ENCODE results near the gene GPR17.

DNA sequence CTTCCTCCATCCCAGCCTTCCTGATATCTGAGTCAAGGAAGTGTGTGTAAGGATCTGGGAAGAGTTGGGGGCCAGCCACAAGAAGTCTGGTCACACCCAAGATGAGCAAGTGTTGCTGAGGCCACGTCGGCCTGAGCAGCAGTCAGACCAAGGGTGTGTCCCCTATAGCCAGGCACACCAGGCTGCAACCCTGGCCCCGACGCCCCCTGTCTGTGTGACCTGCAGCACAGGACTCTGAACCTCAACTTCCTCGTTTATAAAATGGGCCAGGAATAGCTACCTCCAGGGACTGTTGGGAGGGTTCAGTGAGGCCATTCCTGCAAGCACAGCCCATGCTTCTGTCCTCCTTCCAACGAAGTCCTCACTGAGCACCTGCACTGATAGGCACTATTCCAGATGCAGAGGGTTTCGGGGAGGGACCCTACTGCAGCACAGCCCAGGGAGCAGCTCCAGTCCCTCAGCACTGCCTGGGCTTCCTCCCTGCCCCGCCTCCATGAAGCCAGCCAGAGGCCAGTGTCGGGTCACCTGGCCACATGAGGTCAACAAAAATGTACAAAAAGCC lies 16.1 kb downstream of the GPR17 start:
- no peak for TF ChIP-seq POLR2A (IDR thresholded peaks at IDR 0.05; ENCODE audit: low read length)
- no peak for TF ChIP-seq GATA1 (IDR thresholded peaks at IDR 0.05; ENCODE audit: low read depth, low read length)

All from erythroblast (primary cell).